CD8-positive, alpha-beta memory T cell (primary cell): ENCODE measurements around the gene TOMM40. TPM values are rescaled to one million over a fixed set of nuclear protein-coding genes. Genes with fewer than 3 reads are reported as not detected.

Experiments
- CTCF ChIA-PET: fragments of 350-600 bp; sonication (Branson Sonifier 250); formaldehyde crosslinking; loops from one replicate; lab custom pipeline; 2021; ENCODE audit warnings: antibody characterized with exemption; lab: Charles Lee
- POLR2A ChIA-PET: fragments of 350-600 bp; sonication (Branson Sonifier 250); formaldehyde crosslinking; loops from one replicate; lab custom pipeline; 2021; ENCODE audit warnings: antibody characterized with exemption; lab: Charles Lee
- DNase-seq, 5 donors: peaks; one replicate each; pipeline versions ENCODE4 v3.0.0 to v3.0.0-alpha.2; 2020 to 2022; ENCODE audit warnings: mixed read lengths in 1 of 5
- H3K27ac ChIP-seq: one replicate; pipeline ENCODE4 v1.7.0; 2013; ENCODE audit warnings: low read depth, mild to moderate bottlenecking, low read length, moderate library complexity
- H3K27me3 ChIP-seq: 2 replicates; pipeline ENCODE4 v1.7.0; 2013; ENCODE audit warnings: low read length, mild to moderate bottlenecking; ENCODE audit not compliant: insufficient read depth, poor library complexity, severe bottlenecking
- H3K36me3 ChIP-seq: 2 replicates; pipeline ENCODE4 v1.7.0; 2013; ENCODE audit warnings: mild to moderate bottlenecking, low read length, moderate library complexity; ENCODE audit not compliant: insufficient read depth
- H3K4me1 ChIP-seq: 2 replicates; pipeline ENCODE4 v1.7.0; 2013; ENCODE audit warnings: mild to moderate bottlenecking, low read length, moderate library complexity; ENCODE audit not compliant: insufficient read depth
- H3K4me3 ChIP-seq: 2 replicates; pipeline ENCODE4 v1.7.0; 2013; ENCODE audit warnings: mild to moderate bottlenecking, low read length
- H3K9me3 ChIP-seq: 2 replicates; pipeline ENCODE4 v1.7.0; 2013; ENCODE audit warnings: mild to moderate bottlenecking, low read length
- H3K27ac Mint-ChIP-seq, 8 donors: one replicate each; pipeline ENCODE4 v1.8.0; 2020 to 2021; ENCODE audit warnings: mixed read lengths in 8 of 8, mild to moderate bottlenecking in 6 of 8, inconsistent platforms in 3 of 8, moderate library complexity in 3 of 8
- H3K27me3 Mint-ChIP-seq, 2 donors: one replicate each; pipeline ENCODE4 v1.8.0; 2020 to 2021; ENCODE audit warnings: mixed read lengths in 2 of 2, mild to moderate bottlenecking in 1 of 2, moderate library complexity in 1 of 2
- H3K36me3 Mint-ChIP-seq, 3 donors: one replicate each; pipeline ENCODE4 v1.8.0; 2020 to 2021; ENCODE audit warnings: mixed read lengths in 3 of 3, inconsistent platforms in 1 of 3, mild to moderate bottlenecking in 1 of 3
- H3K4me1 Mint-ChIP-seq, 3 donors: one replicate each; pipeline ENCODE4 v1.8.0; 2020 to 2021; ENCODE audit warnings: mixed read lengths in 3 of 3, inconsistent platforms in 1 of 3, mild to moderate bottlenecking in 1 of 3
- H3K4me3 Mint-ChIP-seq, 7 donors: one replicate each; pipeline ENCODE4 v1.8.0; 2020 to 2021; ENCODE audit warnings: mixed read lengths in 7 of 7, mild to moderate bottlenecking in 6 of 7, moderate library complexity in 4 of 7, inconsistent platforms in 2 of 7
- H3K9me3 Mint-ChIP-seq, 5 donors: one replicate each; pipeline ENCODE4 v1.8.0; 2020 to 2022; ENCODE audit warnings: mixed read lengths in 5 of 5, mild to moderate bottlenecking in 3 of 5, moderate library complexity in 2 of 5, inconsistent platforms in 1 of 5
- polyA plus RNA-seq: library from polyadenylated mRNA; unstranded; fragments of 300-500 nt; fragmentation: Illumina TruSeq; gene quantifications from one replicate; pipeline ENCODE4 v1.2.3, GENCODE V29; 2021
- total RNA-seq, 2 experiments: library from RNA; stranded (reverse); gene quantifications; one replicate each; pipeline ENCODE4 v1.2.3, GENCODE V29; 2021

The TOMM40 gene
- total and polyA plus RNA-seq, 3 experiments from 2014 or later, result 41.4 to 218 (median 211) TPM

GRCh38 chr19:44865196-44865767, 25.8 kb upstream of the TOMM40 start:
- Histone ChIP-seq H3K4me3 (no peak overlapping the region), H3K4me1 (no peaks in the 10 kb centered on the region), H3K27ac (no peak overlapping the region), H3K9me3 (no peaks in the 10 kb centered on the region), H3K36me3 (no peaks in the 10 kb centered on the region), H3K27me3 (no peaks in the 10 kb centered on the region)
- no peak overlapping the region for H3K27ac Mint-ChIP-seq
- H3K36me3 Mint-ChIP-seq, result peaks cover 0 to 3% (median 2%) of the 10 kb centered on the region in 3 donors
- peaks cover 2 to 11% of the 10 kb centered on the region in 2 donors for H3K27me3 Mint-ChIP-seq
- H3K9me3 Mint-ChIP-seq, result no peaks in the 10 kb centered on the region
- DNase-seq, result no peak
- ChIA-PET POLR2A (no interaction called here), CTCF (no interaction called here)
- no peak overlapping the region for H3K4me3 Mint-ChIP-seq
- no peaks in the 10 kb centered on the region for H3K4me1 Mint-ChIP-seq

GRCh38 chr19:44866664-44867063, 24.4 kb upstream of the TOMM40 start:
- no peaks in the 10 kb centered on the region for H3K9me3 ChIP-seq
- Mint-ChIP-seq H3K27me3 (peaks cover 2 to 3% of the 10 kb centered on the region in 2 donors), H3K36me3 (peaks cover 0 to 2% (median under 1%) of the 10 kb centered on the region in 3 donors), H3K4me3 (no peak overlapping the region), H3K4me1 (no peaks in the 10 kb centered on the region), H3K9me3 (no peaks in the 10 kb centered on the region), H3K27ac (peak overlapping the region in 1 of 8 donors; percentile 47)
- H3K36me3 ChIP-seq, result no peaks in the 10 kb centered on the region
- H3K4me1 ChIP-seq, result no peaks in the 10 kb centered on the region
- H3K27ac ChIP-seq, result no peak overlapping the region
- no peaks in the 10 kb centered on the region for H3K27me3 ChIP-seq
- CTCF ChIA-PET, result no interaction called here
- POLR2A ChIA-PET, result no interaction called here
- no peak for DNase-seq
- H3K4me3 ChIP-seq, result no peak overlapping the region

GRCh38 chr19:44867578-44867977, 23.5 kb upstream of the TOMM40 start:
- Mint-ChIP-seq H3K36me3 (peaks cover 0 to 2% (median 0%) of the 10 kb centered on the region in 3 donors), H3K4me1 (no peaks in the 10 kb centered on the region), H3K27me3 (peaks cover 1 to 3% of the 10 kb centered on the region in 2 donors), H3K27ac (no peak overlapping the region), H3K9me3 (no peaks in the 10 kb centered on the region), H3K4me3 (no peak overlapping the region)
- Histone ChIP-seq H3K4me3 (no peak overlapping the region), H3K36me3 (no peaks in the 10 kb centered on the region), H3K4me1 (no peaks in the 10 kb centered on the region), H3K9me3 (no peaks in the 10 kb centered on the region), H3K27me3 (no peaks in the 10 kb centered on the region), H3K27ac (no peak overlapping the region)
- ChIA-PET POLR2A (no interaction called here), CTCF (interaction anchor here (0.6 to 0.7 kb wide), 2 partner anchors 155 to 166 kb away, joined by 3 read pairs; no protein-coding TSS in a partner anchor)
- peak in 1 of 5 donors; percentile 1 for DNase-seq

- Histone ChIP-seq H3K4me3 (no peak overlapping the region), H3K27ac (no peak overlapping the region), H3K4me1 (no peaks in the 10 kb centered on the region), H3K27me3 (no peaks in the 10 kb centered on the region), H3K36me3 (no peaks in the 10 kb centered on the region), H3K9me3 (no peaks in the 10 kb centered on the region)
- H3K4me1 Mint-ChIP-seq, result no peaks in the 10 kb centered on the region
- peaks cover 0 to 2% (median 0%) of the 10 kb centered on the region in 3 donors for H3K36me3 Mint-ChIP-seq
- H3K27ac Mint-ChIP-seq, result no peak overlapping the region
- POLR2A ChIA-PET, result no interaction called here
- H3K27me3 Mint-ChIP-seq, result peaks cover 1 to 3% of the 10 kb centered on the region in 2 donors
- CTCF ChIA-PET, result no interaction called here
- no peak overlapping the region for H3K4me3 Mint-ChIP-seq
- DNase-seq, result peak in 1 of 5 donors; percentile 13
- H3K9me3 Mint-ChIP-seq, result no peaks in the 10 kb centered on the region
Observed at GRCh38 chr19:44869733-44870470, 21.2 kb upstream of the TOMM40 start.

DNA sequence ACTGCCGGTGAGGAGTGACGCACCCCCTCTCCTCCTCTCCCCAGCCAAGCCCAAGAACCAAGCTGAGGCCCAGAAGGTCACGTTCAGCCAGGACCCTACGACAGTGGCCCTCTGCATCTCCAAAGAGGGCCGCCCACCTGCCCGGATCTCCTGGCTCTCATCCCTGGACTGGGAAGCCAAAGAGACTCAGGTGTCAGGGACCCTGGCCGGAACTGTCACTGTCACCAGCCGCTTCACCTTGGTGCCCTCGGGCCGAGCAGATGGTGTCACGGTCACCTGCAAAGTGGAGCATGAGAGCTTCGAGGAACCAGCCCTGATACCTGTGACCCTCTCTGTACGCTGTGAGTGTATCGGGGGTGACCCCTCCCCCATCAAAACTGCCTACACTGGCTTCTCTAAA, 19.2 kb upstream of the TOMM40 start:
- Histone ChIP-seq H3K9me3 (no peaks in the 10 kb centered on the region), H3K27ac (no peak overlapping the region), H3K4me3 (no peak overlapping the region), H3K27me3 (no peaks in the 10 kb centered on the region), H3K36me3 (no peaks in the 10 kb centered on the region), H3K4me1 (no peaks in the 10 kb centered on the region)
- Mint-ChIP-seq H3K27me3 (peaks cover 0 to 1% of the 10 kb centered on the region in 2 donors), H3K27ac (no peak overlapping the region), H3K4me1 (peaks cover 0 to 2% (median 1%) of the 10 kb centered on the region in 3 donors), H3K4me3 (no peak overlapping the region), H3K9me3 (no peaks in the 10 kb centered on the region), H3K36me3 (peaks cover 0 to 2% (median 0%) of the 10 kb centered on the region in 3 donors)
- ChIA-PET CTCF (no interaction called here), POLR2A (no interaction called here)
- peak in 1 of 5 donors; percentile 25 for DNase-seq

DNA sequence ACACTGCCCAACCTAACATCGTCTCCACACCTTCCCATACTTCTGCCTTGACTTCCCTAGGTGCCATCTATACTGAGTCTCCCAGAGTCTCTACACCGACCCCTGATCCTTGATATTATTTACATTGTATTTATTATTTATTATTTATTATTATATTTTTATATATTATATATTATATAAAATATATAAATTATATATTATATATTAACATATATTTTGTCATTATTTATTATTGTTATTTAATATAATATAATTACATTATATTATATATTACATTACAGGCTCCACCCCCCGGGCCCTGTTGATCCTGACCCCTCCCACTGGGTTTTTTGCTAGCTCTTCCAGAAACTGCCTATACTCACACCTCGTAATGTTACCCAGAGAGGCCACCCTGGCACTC, 18.4 kb upstream of the TOMM40 start:
- Mint-ChIP-seq H3K27ac (no peak overlapping the region), H3K27me3 (peaks cover 0 to 3% of the 10 kb centered on the region in 2 donors), H3K4me1 (peaks cover 3 to 7% (median 7%) of the 10 kb centered on the region in 3 donors), H3K9me3 (no peaks in the 10 kb centered on the region), H3K4me3 (no peak overlapping the region), H3K36me3 (peaks cover 0 to 1% (median 0%) of the 10 kb centered on the region in 3 donors)
- no peaks in the 10 kb centered on the region for H3K9me3 ChIP-seq
- CTCF ChIA-PET, result no interaction called here
- peak in 1 of 5 donors; percentile 7 for DNase-seq
- H3K4me3 ChIP-seq, result no peak overlapping the region
- POLR2A ChIA-PET, result no interaction called here
- H3K27me3 ChIP-seq, result no peaks in the 10 kb centered on the region
- H3K27ac ChIP-seq, result no peak overlapping the region
- no peaks in the 10 kb centered on the region for H3K36me3 ChIP-seq
- H3K4me1 ChIP-seq, result no peaks in the 10 kb centered on the region

DNA sequence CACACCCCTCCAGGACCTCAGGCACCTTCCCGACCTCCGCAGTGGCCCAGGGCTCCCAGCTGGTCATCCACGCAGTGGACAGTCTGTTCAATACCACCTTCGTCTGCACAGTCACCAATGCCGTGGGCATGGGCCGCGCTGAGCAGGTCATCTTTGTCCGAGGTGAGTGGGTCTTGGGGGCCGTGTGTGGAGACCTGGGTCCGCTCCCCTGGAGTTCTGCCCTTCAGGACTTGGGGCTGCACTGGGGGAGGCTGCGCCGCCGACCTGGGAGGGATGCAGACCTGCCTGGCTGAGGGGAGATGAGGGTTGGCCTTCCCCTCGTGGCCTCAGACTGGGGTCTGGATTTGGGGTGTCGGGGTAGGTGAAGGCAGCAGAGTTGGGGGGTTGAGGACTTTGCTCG, 16.7 kb upstream of the TOMM40 start:
- H3K4me3 Mint-ChIP-seq, result no peak overlapping the region
- Histone ChIP-seq H3K27me3 (no peaks in the 10 kb centered on the region), H3K27ac (no peak overlapping the region), H3K36me3 (no peaks in the 10 kb centered on the region), H3K9me3 (no peaks in the 10 kb centered on the region), H3K4me1 (no peaks in the 10 kb centered on the region), H3K4me3 (no peak overlapping the region)
- H3K27ac Mint-ChIP-seq, result peak overlapping the region in 1 of 8 donors; percentile 47
- peak in 1 of 5 donors; percentile 30 for DNase-seq
- no peaks in the 10 kb centered on the region for H3K9me3 Mint-ChIP-seq
- POLR2A ChIA-PET, result no interaction called here
- peaks cover 3 to 7% of the 10 kb centered on the region in 2 donors for H3K27me3 Mint-ChIP-seq
- CTCF ChIA-PET, result no interaction called here
- no peaks in the 10 kb centered on the region for H3K36me3 Mint-ChIP-seq
- H3K4me1 Mint-ChIP-seq, result peaks cover 3 to 7% (median 7%) of the 10 kb centered on the region in 3 donors
